Activated CD4-positive, alpha-beta T cell treated with anti-CD3 and anti-CD28 coated beads for 36 hours (primary cell): Measurements from ENCODE around the gene C12orf60. TPM values are rescaled to one million over a fixed set of nuclear protein-coding genes. Genes with fewer than 3 reads are reported as not detected.

Source experiments
- ATAC-seq: fragments of 200-7000 bp; cut with Tn5 transposase; one replicate; pipeline ENCODE4 v1.10.0; 2021; ENCODE audit warnings: mild to moderate bottlenecking, moderate library complexity
- CTCF ChIA-PET: fragments of 350-600 bp; sonication (Branson Sonifier 250); formaldehyde crosslinking; loops from one replicate; lab custom pipeline; 2021; ENCODE audit warnings: antibody characterized with exemption; lab: Charles Lee
- POLR2A ChIA-PET: fragments of 350-600 bp; sonication (Branson Sonifier 250); formaldehyde crosslinking; loops from one replicate; lab custom pipeline; 2021; ENCODE audit warnings: antibody characterized with exemption, inconsistent platforms; lab: Charles Lee
- DNase-seq: peaks from one replicate; pipeline ENCODE4 v3.0.0-alpha.2; 2020
- H3K27ac Mint-ChIP-seq: one replicate; pipeline ENCODE4 v1.8.0; 2021; ENCODE audit warnings: mixed read lengths
- H3K27me3 Mint-ChIP-seq: one replicate; pipeline ENCODE4 v1.8.0; 2021; ENCODE audit warnings: mixed read lengths
- H3K36me3 Mint-ChIP-seq: one replicate; pipeline ENCODE4 v1.8.0; 2021; ENCODE audit warnings: low read depth, mixed read lengths
- H3K4me1 Mint-ChIP-seq: one replicate; pipeline ENCODE4 v1.8.0; 2021; ENCODE audit warnings: mixed read lengths
- H3K4me3 Mint-ChIP-seq: one replicate; pipeline ENCODE4 v1.8.0; 2021; ENCODE audit warnings: mild to moderate bottlenecking, moderate library complexity, mixed read lengths
- H3K9me3 Mint-ChIP-seq: one replicate; pipeline ENCODE4 v1.8.0; 2021; ENCODE audit warnings: low read depth, mixed read lengths
- intact Hi-C, 2 experiments: fragments of 100-400 bp; cut with DNase I in 1 of 2; cut with micrococcal nuclease in 1 of 2; formaldehyde crosslinking; loops; one replicate each; pipeline versions ENCODE4 v1.14.2 to v1.15.1; 2022 to 2024; cut with DNase I, micrococcal nuclease
- total RNA-seq, 2 experiments: library from RNA; stranded (reverse); gene quantifications; one replicate each; pipeline ENCODE4 v1.2.3, GENCODE V29; 2021

The C12orf60 gene
- total RNA-seq, 2 experiments from 2014 or later, result 2.9 to 3.0 TPM

DNA sequence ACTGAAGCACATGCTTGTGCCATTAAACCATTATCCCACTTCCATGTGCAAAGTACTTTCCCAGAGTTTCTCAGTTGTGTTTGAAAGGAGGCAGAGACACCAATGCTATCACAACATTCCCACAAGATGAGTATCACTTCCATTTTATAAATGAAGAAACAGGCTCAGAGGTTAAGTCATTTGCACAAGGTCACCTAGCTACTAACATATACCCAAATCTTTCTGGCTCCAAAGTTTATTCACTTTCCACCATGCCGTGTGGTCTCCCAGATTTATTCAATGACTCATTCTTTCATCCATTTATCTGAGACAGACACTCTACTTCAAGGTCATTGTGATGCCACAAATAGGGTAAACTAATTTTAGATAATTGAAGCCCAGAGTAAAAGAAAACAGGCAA lies 30.5 kb downstream of the C12orf60 start:
- DNase-seq (no peak), ATAC-seq (no peak)
- H3K27me3 Mint-ChIP-seq, result peaks cover 15% of the 10 kb centered on the region
- CTCF ChIA-PET, result interaction anchor here (0.9 kb wide), 1 partner anchor 10 kb away, joined by 3 read pairs; no protein-coding TSS in a partner anchor
- no peaks in the 10 kb centered on the region for H3K36me3 Mint-ChIP-seq
- H3K27ac Mint-ChIP-seq, result no peak overlapping the region
- POLR2A ChIA-PET, result no interaction called here
- no peaks in the 10 kb centered on the region for H3K9me3 Mint-ChIP-seq
- intact Hi-C loops, result no loop called here
- H3K4me3 Mint-ChIP-seq, result no peak overlapping the region
- no peaks in the 10 kb centered on the region for H3K4me1 Mint-ChIP-seq

DNA sequence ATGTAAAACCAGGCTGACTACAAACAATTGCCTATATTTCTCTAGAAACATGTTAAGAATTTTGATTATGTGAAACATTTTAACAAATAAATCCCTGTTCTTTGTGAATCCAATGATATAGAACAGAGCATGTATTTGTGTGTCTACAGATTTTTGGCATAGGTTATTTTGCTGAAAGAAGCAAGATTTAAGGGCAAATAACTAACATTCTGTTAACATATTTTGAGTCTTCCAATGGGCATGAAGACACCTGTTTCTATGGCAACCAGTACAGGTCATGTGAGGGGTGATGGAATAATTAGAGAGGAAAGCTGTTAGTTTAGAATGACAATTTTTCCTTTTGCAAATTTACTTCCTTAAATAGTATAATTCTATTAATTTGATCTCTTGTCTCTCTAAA lies 31.0 kb downstream of the C12orf60 start:
- intact Hi-C loops, result no loop called here
- H3K27me3 Mint-ChIP-seq, result peaks cover 18% of the 10 kb centered on the region
- CTCF ChIA-PET, result no interaction called here
- DNase-seq (no peak), ATAC-seq (no peak)
- no peaks in the 10 kb centered on the region for H3K36me3 Mint-ChIP-seq
- H3K9me3 Mint-ChIP-seq, result no peaks in the 10 kb centered on the region
- no peak overlapping the region for H3K27ac Mint-ChIP-seq
- POLR2A ChIA-PET, result no interaction called here
- H3K4me1 Mint-ChIP-seq, result no peaks in the 10 kb centered on the region
- no peak overlapping the region for H3K4me3 Mint-ChIP-seq

DNA sequence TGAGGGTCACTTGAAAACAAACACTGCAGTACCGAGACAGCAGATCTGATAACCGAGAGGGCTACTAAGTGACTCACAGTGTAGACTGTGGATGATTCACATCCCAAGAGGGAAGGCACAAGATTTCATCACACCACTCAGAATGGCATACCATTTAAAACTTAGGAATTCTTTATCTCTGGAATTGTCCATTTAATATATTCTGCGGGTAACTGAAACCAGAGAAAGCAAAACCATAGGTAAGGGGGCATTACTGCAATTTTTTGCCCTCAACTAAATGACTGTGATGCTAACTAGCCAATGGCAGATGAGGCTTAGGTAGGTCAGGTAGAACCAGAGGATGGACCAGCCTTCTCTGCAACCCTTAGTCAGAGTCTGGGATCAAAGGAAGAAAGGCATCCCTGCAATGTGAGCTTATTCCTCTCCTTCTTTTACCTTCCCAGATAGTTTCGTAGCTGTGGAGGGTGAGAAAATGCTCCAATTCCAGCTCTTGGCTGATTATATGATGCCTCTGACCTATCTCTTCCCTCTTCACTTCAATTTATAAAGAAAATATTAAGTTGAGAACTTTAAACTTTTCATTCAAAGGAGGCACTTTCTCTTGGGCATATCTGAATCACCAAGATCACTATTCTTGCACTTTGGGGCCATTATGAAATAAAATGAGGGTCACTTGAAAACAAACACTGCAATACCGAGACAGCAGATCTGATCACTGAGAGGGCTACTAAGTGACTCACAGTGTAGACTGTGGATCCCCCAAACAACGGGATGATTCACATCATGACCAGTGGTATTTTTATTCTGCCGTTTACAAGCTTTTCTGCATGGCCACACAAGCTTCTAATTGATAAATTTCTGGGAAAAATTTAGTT lies 33.1 kb downstream of the C12orf60 start:
- POLR2A ChIA-PET, result interaction anchor here (0.6 kb wide), 1 partner anchor 66 kb away, joined by 3 read pairs; no protein-coding TSS in a partner anchor
- Mint-ChIP-seq H3K9me3 (no peaks in the 10 kb centered on the region), H3K27me3 (peaks cover 18% of the 10 kb centered on the region), H3K4me1 (no peaks in the 10 kb centered on the region), H3K36me3 (no peaks in the 10 kb centered on the region), H3K4me3 (no peak overlapping the region), H3K27ac (no peak overlapping the region)
- intact Hi-C loops, result no loop called here
- no peak for DNase-seq
- ATAC-seq, result peak; percentile 47
- CTCF ChIA-PET, result interaction anchor here (1.1 to 1.6 kb wide), 2 partner anchors 9 to 11 kb away, joined by 3 read pairs; no protein-coding TSS in a partner anchor

DNA sequence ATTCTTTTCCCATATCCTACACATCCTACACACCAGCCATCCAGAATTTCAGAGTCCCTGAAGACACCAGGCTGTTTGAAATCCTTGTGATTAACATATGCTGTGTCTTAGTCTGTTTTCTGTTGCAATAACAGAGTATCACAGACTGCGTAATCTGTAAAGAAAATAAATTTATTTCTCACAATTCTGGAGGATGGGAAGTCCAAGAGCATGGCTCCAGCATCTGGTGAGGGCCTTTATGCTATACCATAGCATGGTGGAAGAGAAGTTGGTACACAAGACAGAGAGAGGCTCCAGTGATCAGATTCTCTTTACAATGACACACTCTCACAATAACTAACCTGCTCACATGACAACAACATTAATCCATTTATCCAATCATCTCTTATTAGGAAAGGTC lies 35.8 kb downstream of the C12orf60 start:
- Mint-ChIP-seq H3K36me3 (no peaks in the 10 kb centered on the region), H3K4me3 (no peak overlapping the region)

DNA sequence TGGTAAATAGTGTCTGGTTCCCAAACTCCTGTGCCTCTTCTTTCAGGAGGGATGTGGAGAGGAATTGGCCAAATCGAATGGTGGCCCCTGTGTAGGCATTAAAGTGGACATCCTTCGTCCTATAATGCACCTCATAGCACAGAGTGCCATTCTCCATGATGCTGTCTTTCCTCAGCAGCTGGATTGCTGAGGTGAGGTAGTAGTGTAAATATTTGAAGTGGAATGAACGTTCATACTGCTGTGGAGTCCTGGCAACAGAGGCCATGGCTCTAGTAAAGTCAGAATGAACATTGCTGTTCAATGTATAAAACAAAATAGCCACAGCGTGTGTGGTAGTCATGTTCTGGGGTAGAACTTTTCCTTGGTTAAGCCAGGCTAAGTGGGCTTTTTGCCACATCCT lies 37.1 kb downstream of the C12orf60 start:
- DNase-seq (no peak), ATAC-seq (no peak)
- ChIA-PET POLR2A (no interaction called here), CTCF (interaction anchor here (0.7 kb wide), 1 partner anchor 42 kb away, joined by 3 read pairs; no protein-coding TSS in a partner anchor)
- peaks cover 6% of the 10 kb centered on the region for H3K4me1 Mint-ChIP-seq
- no peaks in the 10 kb centered on the region for H3K36me3 Mint-ChIP-seq
- H3K9me3 Mint-ChIP-seq, result no peaks in the 10 kb centered on the region
- H3K4me3 Mint-ChIP-seq, result no peak overlapping the region
- intact Hi-C loops, result loop anchor here (10.0 kb wide), 3 partner anchors 384 to 684 kb away; partner anchors contain the start of gene RERG (in 1 of the 2)
- no peak overlapping the region for H3K27ac Mint-ChIP-seq
- peaks cover 5% of the 10 kb centered on the region for H3K27me3 Mint-ChIP-seq

More for the DNA sequence above, 35.8 kb downstream of the C12orf60 start:
- no peak for DNase-seq
- no peak overlapping the region for H3K27ac Mint-ChIP-seq
- intact Hi-C loops, result no loop called here
- CTCF ChIA-PET, result interaction anchor here (0.7 kb wide), 1 partner anchor 65 kb away, joined by 3 read pairs; a partner anchor contains a TSS
- peaks cover 10% of the 10 kb centered on the region for H3K27me3 Mint-ChIP-seq
- no peak for ATAC-seq
- no peaks in the 10 kb centered on the region for H3K9me3 Mint-ChIP-seq
- H3K4me1 Mint-ChIP-seq, result no peaks in the 10 kb centered on the region
- POLR2A ChIA-PET, result no interaction called here

DNA sequence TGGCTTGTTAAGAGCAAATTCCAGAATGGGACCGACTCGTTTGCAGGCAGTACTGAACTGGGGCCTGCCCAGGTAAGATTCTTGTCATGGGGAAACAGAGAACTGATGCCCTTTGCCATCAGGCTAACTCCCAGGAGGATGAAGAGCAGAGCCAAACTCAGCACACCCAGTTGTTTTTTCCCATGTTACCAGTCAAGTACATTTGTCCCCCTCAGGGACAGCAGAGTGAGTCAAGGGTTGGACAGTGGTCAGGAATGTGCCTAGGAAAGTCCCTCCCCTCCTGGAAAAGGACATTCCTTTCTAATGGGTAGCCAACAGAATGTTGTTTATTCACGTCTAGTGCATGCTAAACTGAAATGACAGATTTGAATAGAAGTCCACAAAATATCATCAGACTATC lies 38.3 kb downstream of the C12orf60 start:
- Mint-ChIP-seq H3K4me3 (no peak overlapping the region), H3K27ac (no peak overlapping the region), H3K36me3 (no peaks in the 10 kb centered on the region), H3K9me3 (no peaks in the 10 kb centered on the region), H3K27me3 (peaks cover 5% of the 10 kb centered on the region), H3K4me1 (peaks cover 11% of the 10 kb centered on the region)
- no peak for DNase-seq
- intact Hi-C loops, result loop anchor here (10.0 kb wide), 3 partner anchors 383 to 683 kb away; partner anchors contain the start of gene RERG (in 1 of the 2)
- CTCF ChIA-PET, result interaction anchor here (1.3 kb wide), 1 partner anchor 154 kb away, joined by 4 read pairs; no protein-coding TSS in a partner anchor
- no peak for ATAC-seq
- POLR2A ChIA-PET, result no interaction called here

DNA sequence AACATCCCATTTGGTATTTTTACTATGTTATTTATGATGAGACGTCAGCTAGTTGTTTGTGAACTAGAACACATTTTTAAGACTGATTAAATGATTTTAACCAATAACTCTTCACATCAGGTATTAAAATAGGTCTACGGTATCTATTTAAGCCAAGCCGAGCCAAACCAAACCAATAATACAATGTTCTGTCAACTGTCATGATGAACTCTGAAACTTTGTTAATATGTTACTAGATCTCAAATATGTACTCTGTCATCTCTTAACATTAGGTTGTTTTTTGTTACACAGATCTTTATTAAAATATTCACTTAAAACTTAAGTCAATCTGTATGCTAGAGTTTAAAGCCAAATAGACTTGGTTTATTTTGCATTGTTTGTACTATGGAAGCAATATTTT lies 38.8 kb downstream of the C12orf60 start:
- CTCF ChIA-PET, result interaction anchor here (1.3 kb wide), 1 partner anchor 154 kb away, joined by 4 read pairs; no protein-coding TSS in a partner anchor
- H3K4me3 Mint-ChIP-seq, result no peak overlapping the region
- intact Hi-C loops, result loop anchor here (10.0 kb wide), 3 partner anchors 382 to 682 kb away; partner anchors contain the start of gene RERG (in 1 of the 2)
- ATAC-seq, result no peak
- H3K36me3 Mint-ChIP-seq, result no peaks in the 10 kb centered on the region
- DNase-seq, result no peak
- peaks cover 5% of the 10 kb centered on the region for H3K27me3 Mint-ChIP-seq
- POLR2A ChIA-PET, result no interaction called here
- peaks cover 11% of the 10 kb centered on the region for H3K4me1 Mint-ChIP-seq
- H3K27ac Mint-ChIP-seq, result no peak overlapping the region
- H3K9me3 Mint-ChIP-seq, result no peaks in the 10 kb centered on the region

DNA sequence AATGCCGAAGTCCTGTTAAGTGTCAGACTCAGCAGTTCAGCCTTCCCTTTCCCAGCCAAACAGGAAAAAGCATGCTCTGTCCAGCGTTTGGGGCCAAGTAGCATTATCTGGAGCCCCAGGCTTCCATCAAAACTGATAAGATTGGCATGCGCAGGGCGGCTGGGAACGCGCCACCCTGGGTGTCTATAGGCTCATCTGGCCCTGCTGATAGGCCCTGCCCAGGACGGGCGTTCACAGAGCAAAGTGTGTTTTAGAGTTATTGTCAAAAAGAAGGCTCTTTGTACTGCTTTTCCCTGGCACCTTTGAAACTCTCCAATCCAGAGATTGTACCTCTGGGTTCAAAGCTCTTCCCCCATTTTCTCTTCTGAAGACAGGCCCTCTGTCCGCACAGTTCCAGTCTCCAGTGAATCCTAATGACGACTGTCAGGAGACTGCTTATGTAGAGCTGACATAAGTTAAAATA lies 40.0 kb downstream of the C12orf60 start, which contains the start of gene ART4:
ART4 (minus strand) TSS at position 102 of the 463 bp plus-strand sequence. CDS start 413 bp downstream, outside the sequence.
- ATAC-seq, result no peak
- POLR2A ChIA-PET, result no interaction called here
- CTCF ChIA-PET, result interaction anchor here (0.7 to 7.4 kb wide), 8 partner anchors 9 to 157 kb away, joined by 3 to 85 read pairs (median 3); no protein-coding TSS in a partner anchor

DNA sequence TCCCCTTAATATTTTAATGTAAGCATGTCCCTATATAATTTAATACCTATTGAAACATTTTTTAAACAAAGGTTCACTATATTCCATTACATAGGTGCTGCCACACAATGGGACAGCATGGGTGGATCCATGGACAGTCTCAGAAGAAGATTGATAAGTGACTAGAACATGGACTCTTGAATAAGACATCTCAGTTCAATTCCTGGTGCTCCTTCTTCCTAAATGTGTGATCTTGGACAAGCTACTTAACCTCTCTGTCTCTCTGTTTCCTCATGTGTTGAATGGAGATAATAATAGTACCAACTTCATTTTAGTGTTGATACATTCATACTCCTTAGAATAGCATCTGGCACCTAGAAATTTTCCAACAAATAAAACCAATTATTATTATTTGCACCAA lies 40.9 kb downstream of the C12orf60 start:
- H3K27ac Mint-ChIP-seq, result no peak overlapping the region
- no peaks in the 10 kb centered on the region for H3K36me3 Mint-ChIP-seq
- H3K9me3 Mint-ChIP-seq, result no peaks in the 10 kb centered on the region
- intact Hi-C loops, result loop anchor here (2.0 to 10.0 kb wide), 4 partner anchors 122 to 680 kb away; partner anchors contain the start of gene RERG (in 1 of the 2)
- H3K4me1 Mint-ChIP-seq, result peaks cover 11% of the 10 kb centered on the region
- DNase-seq (no peak), ATAC-seq (no peak)
- CTCF ChIA-PET, result interaction anchor here (0.6 to 7.4 kb wide), 10 partner anchors 11 to 156 kb away, joined by 3 to 85 read pairs (median 4); no protein-coding TSS in a partner anchor
- H3K4me3 Mint-ChIP-seq, result no peak overlapping the region
- POLR2A ChIA-PET, result no interaction called here
- no peaks in the 10 kb centered on the region for H3K27me3 Mint-ChIP-seq

More for the DNA sequence above, 40.0 kb downstream of the C12orf60 start, which contains the start of gene ART4:
- intact Hi-C loops, result loop anchor here (10.0 kb wide), 3 partner anchors 381 to 681 kb away; partner anchors contain the start of gene RERG (in 1 of the 2)
- peaks cover 11% of the 10 kb centered on the region for H3K4me1 Mint-ChIP-seq
- no peaks in the 10 kb centered on the region for H3K9me3 Mint-ChIP-seq
- no peak for DNase-seq
- H3K4me3 Mint-ChIP-seq, result no peak within 1 kb of the TSS
- H3K27ac Mint-ChIP-seq, result no peak within 1 kb of the TSS
- no peaks in the 10 kb centered on the region for H3K36me3 Mint-ChIP-seq
- peaks cover 2% of the 10 kb centered on the region for H3K27me3 Mint-ChIP-seq

DNA sequence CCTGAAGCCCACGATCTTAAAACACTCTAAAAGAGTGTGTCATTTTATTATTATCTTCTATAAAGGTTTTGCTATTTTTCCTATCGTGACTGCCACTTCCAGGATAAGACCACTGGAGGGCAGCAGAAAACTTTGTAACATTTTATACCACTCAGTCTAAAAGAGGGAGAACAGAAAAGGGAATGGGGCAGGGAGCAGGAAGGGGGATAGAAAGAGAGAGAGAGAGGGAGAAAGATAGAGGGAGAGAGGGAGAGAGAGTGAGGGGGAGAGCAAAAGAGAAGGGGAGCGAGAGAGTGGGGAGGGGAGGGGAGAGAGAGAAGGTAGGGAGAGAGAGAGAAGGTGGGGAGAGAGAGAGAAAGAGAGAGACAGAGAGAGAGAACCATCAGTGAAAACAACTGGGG lies 41.9 kb downstream of the C12orf60 start:
- Mint-ChIP-seq H3K4me1 (peaks cover 11% of the 10 kb centered on the region), H3K36me3 (no peaks in the 10 kb centered on the region), H3K4me3 (no peak overlapping the region), H3K27ac (no peak overlapping the region), H3K27me3 (no peaks in the 10 kb centered on the region), H3K9me3 (no peaks in the 10 kb centered on the region)
- POLR2A ChIA-PET, result no interaction called here
- ATAC-seq, result peak; percentile 58
- CTCF ChIA-PET, result interaction anchor here (0.6 to 7.4 kb wide), 8 partner anchors 8 to 162 kb away, joined by 3 to 85 read pairs (median 4); no protein-coding TSS in a partner anchor
- peak; percentile 46 for DNase-seq
- intact Hi-C loops, result loop anchor here (1.0 to 10.0 kb wide), 9 partner anchors 65 to 679 kb away; partner anchors contain the start of gene RERG (in 2 of the 2)
